ENCODE data around the gene HOXC10. TPM values are rescaled to one million over a fixed set of nuclear protein-coding genes. Genes with fewer than 3 reads are reported as not detected.
A peak's percentile ranks its signal among the peaks of the same experiment; 100 is the strongest.

The HOXC10 gene
- total and polyA plus RNA-seq, 2 of the 8 experiments (the other 6 are each of a cell fraction or from before 2014, with no cell fraction given), result not detected

GRCh38 chr12:54024581-54025305 is 39.8 kb downstream of the HOXC10 start:
- no peaks in the 10 kb centered on the region; a peak in 1 of 8 replicates for H3K36me3 ChIP-seq (ENCODE audit: control insufficient read depth in 2 of 4, insufficient read depth in 4 of 4, low read length in 3 of 4)
- no peak overlapping the region for H2AK5ac ChIP-seq (ENCODE audit: low read depth, low read length)
- H3K9ac ChIP-seq (replicated peaks in 1 of 4; ENCODE audit: extremely low read depth in 1 of 4, low read depth in 3 of 4, low read length in 3 of 4), result no peak overlapping the region
- no peak overlapping the region for H2BK15ac ChIP-seq (ENCODE audit: low read length)
- no peak overlapping the region for H3K14ac ChIP-seq (ENCODE audit: insufficient read length)
- H3K18ac ChIP-seq (ENCODE audit: extremely low read depth, low read length), result no peak overlapping the region
- 23% methylated on average over 5 of the region's 5 CpGs; no CpG with 5 or more reads in 1 of the 2 experiments for WGBS, 2 experiments (ENCODE audit: extremely low coverage in 1 of 2, insufficient coverage in 1 of 2, insufficient read length in 1 of 2, insufficient replicate concordance in 2 of 2, low coverage in 1 of 2, low lambda C conversion rate in 2 of 2, missing lambda C conversion rate in 1 of 2)
- no peaks in the 10 kb centered on the region for H3K79me1 ChIP-seq (ENCODE audit: low read depth, low read length)
- no peak overlapping the region for H3K4ac ChIP-seq (replicated peaks; ENCODE audit: insufficient read length, low read depth, low read length)
- H3K4me2 ChIP-seq (ENCODE audit: insufficient read depth in 1 of 2, low read depth in 2 of 2, low read length in 2 of 2), result no peak overlapping the region
- peaks cover 96 to 100% (median 100%) of the 10 kb centered on the region in 4 experiments for H3K27me3 ChIP-seq (replicated peaks in 1 of 4; ENCODE audit: control insufficient read depth in 3 of 4, extremely low read depth in 1 of 4, insufficient read depth in 3 of 4, low read length in 3 of 4)
- no peak overlapping the region for H2AFZ ChIP-seq (ENCODE audit: low read length)
- no peak overlapping the region for H3K27ac ChIP-seq (ENCODE audit: low read depth, low read length)
- no peaks in the 10 kb centered on the region for H3K23me2 ChIP-seq (ENCODE audit: low read depth, low read length)
- H3K4me1 ChIP-seq (replicated peaks in 1 of 4; ENCODE audit: control insufficient read depth in 3 of 4, insufficient read depth in 4 of 4, low read length in 3 of 4), result peaks cover 0 to 7% (median under 1%) of the 10 kb centered on the region in 4 experiments; a peak in 3 of 7 replicates
- ChIA-PET CTCF (ENCODE audit: partially characterized antibody) (interaction anchor here (0.9 to 12.5 kb wide), 19 partner anchors 8 to 346 kb away, joined by 3 to 172 read pairs (median 7); partner anchors contain the start of genes HOXC10, HOXC4, HOXC5 and HOXC8), POLR2A (ENCODE audit: partially characterized antibody) (interaction anchor here (1.3 to 1.4 kb wide), 2 partner anchors 22 to 40 kb away, joined by 3 read pairs; partner anchors contain the start of gene HOXC10)
- no peak overlapping the region for H3K23ac ChIP-seq (ENCODE audit: insufficient read length)
- no peak overlapping the region for H2BK120ac ChIP-seq (replicated peaks; ENCODE audit: low read depth, low read length)
- H3K9me3 ChIP-seq (ENCODE audit: insufficient read depth in 2 of 2, low read depth in 1 of 2, low read length in 1 of 2), result no peaks in the 10 kb centered on the region
- H3K56ac ChIP-seq (replicated peaks; ENCODE audit: insufficient read length, low read depth, low read length), result no peak overlapping the region
- H4K20me1 ChIP-seq (replicated peaks in 1 of 2; ENCODE audit: control insufficient read depth in 1 of 2, insufficient read depth in 2 of 2, low read length in 2 of 2), result peaks cover 17 to 30% of the 10 kb centered on the region in 2 experiments
- H3K79me2 ChIP-seq (ENCODE audit: control insufficient read depth in 1 of 2, insufficient read depth in 2 of 2, low read length in 2 of 2), result no peaks in the 10 kb centered on the region
- FAIRE-seq (no peak), DNase-seq (ENCODE audit: low read depth in 1 of 2, low spot score in 2 of 2) (no peak)
- H2BK5ac ChIP-seq (ENCODE audit: low read depth, low read length), result no peak overlapping the region
- no peak overlapping the region for H2BK20ac ChIP-seq (ENCODE audit: low read length)
- no peak overlapping the region for H3K4me3 ChIP-seq (ENCODE audit: extremely low read depth in 1 of 4, insufficient read depth in 2 of 4, low read depth in 3 of 4, low read length in 4 of 4)
- H2BK12ac ChIP-seq (ENCODE audit: low read depth, low read length), result no peak overlapping the region
- H4K91ac ChIP-seq (replicated peaks; ENCODE audit: insufficient read length, low read length), result no peak overlapping the region
- H4K8ac ChIP-seq (ENCODE audit: extremely low read depth, insufficient read depth, low read length), result no peak overlapping the region
- no peak overlapping the region for H4K5ac ChIP-seq (ENCODE audit: insufficient read length, low read depth, low read length)
- TF ChIP-seq RNF2 (IDR thresholded peaks at IDR 0.05; ENCODE audit: borderline replicate concordance, low read depth, low read length, missing control alignments, poor library complexity, severe bottlenecking) (peak; percentile 95), SUZ12 (IDR thresholded peaks at IDR 0.05; ENCODE audit: low read length) (peak; percentile 68)
